Measurements from ENCODE around the gene MYBPC3. TPM values are rescaled to one million over a fixed set of nuclear protein-coding genes. Genes with fewer than 3 reads are reported as not detected.

Gene MYBPC3
- not detected for total RNA-seq
- not detected for polyA plus RNA-seq

GRCh38 chr11:47352556-47352955 lies at the start of gene MYBPC3:
Gene MYBPC3 (minus strand): TSS chr11:47352702. CDS start chr11:47352647, 55 bp downstream.
- no peaks in the 10 kb centered on the region for H3K36me3 Mint-ChIP-seq
- no peaks in the 10 kb centered on the region for H3K36me3 ChIP-seq (ENCODE audit: insufficient read depth, low read length)
- H3K4me1 Mint-ChIP-seq, result no peaks in the 10 kb centered on the region
- POLR2A ChIA-PET (ENCODE audit: partially characterized antibody), result no interaction called here
- H3K27me3 Mint-ChIP-seq, result no peaks in the 10 kb centered on the region
- H3K27ac Mint-ChIP-seq, result no peak within 1 kb of the TSS
- no peaks in the 10 kb centered on the region for H3K4me1 ChIP-seq (ENCODE audit: insufficient read depth, low read length)
- no peak within 1 kb of the TSS for H3K27ac ChIP-seq (ENCODE audit: low read depth, low read length)
- no peaks in the 10 kb centered on the region for H3K27me3 ChIP-seq (ENCODE audit: insufficient read depth, low read length)
- H3K4me3 Mint-ChIP-seq, result no peak within 1 kb of the TSS
- CTCF ChIA-PET (ENCODE audit: partially characterized antibody), result interaction anchor here (0.6 kb wide), 1 partner anchor 57 kb away, joined by 3 read pairs; no protein-coding TSS in a partner anchor
- DNase-seq, result no peak
- no peak within 1 kb of the TSS for H3K4me3 ChIP-seq (ENCODE audit: low read length in 2 of 2)
- no peaks in the 10 kb centered on the region for H3K9me3 Mint-ChIP-seq
- H3K9me3 ChIP-seq (ENCODE audit: control insufficient read depth in 1 of 2, low read length in 2 of 2), result no peaks in the 10 kb centered on the region
- intact Hi-C loops (cut with micrococcal nuclease), result no loop called here

DNA sequence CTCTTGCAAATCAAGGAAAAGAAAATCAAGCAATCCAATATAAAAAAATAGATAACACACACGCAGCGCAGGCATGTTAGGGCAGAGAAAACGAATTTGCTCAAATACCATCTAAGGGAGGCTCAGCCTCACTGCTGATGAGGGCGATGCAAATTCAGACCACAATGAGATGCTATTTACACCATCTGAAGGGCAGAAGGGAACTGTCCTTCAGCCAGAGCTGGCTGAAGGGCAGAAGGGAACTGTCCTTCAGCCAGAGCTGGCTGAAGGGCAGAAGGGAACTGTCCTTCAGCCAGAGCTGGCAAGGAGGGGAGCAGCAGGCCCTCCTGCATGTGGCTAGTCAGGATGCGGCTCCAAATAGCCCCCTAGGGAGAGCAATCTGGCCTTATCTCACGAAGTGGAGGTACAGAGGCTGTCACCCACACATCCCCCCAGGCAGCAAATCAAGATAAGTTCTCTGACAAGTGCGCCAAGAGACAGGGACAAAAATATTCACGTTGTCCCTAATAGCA lies 48.3 kb upstream of the MYBPC3 start:
- Histone ChIP-seq H3K27me3 (ENCODE audit: insufficient read depth, low read length) (no peaks in the 10 kb centered on the region), H3K9me3 (ENCODE audit: control insufficient read depth in 1 of 2, low read length in 2 of 2) (no peaks in the 10 kb centered on the region), H3K36me3 (ENCODE audit: insufficient read depth, low read length) (no peaks in the 10 kb centered on the region), H3K4me1 (ENCODE audit: insufficient read depth, low read length) (peaks cover 24% of the 10 kb centered on the region), H3K4me3 (ENCODE audit: low read length in 2 of 2) (peak overlapping the region in 1 of 2 donors; percentile 61), H3K27ac (ENCODE audit: low read depth, low read length) (peak overlapping the region; percentile 58)
- Mint-ChIP-seq H3K4me3 (peak overlapping the region; percentile 80 to 95 (median 84)), H3K4me1 (peaks cover 11 to 33% (median 21%) of the 10 kb centered on the region in 4 donors), H3K27ac (peak overlapping the region; percentile 69 to 94 (median 86)), H3K9me3 (peaks cover 0 to 1% (median 0%) of the 10 kb centered on the region in 8 donors), H3K27me3 (no peaks in the 10 kb centered on the region), H3K36me3 (no peaks in the 10 kb centered on the region)
- intact Hi-C loops (cut with micrococcal nuclease), result loop anchor here (2.0 kb wide), 1 partner anchor 26 kb away; no protein-coding TSS in a partner anchor
- POLR2A ChIA-PET (ENCODE audit: partially characterized antibody), result interaction anchor here (0.6 to 3.4 kb wide), 8 partner anchors 8 to 513 kb away, joined by 3 to 31 read pairs (median 11); partner anchors contain the start of genes DDB2, SLC39A13 and SPI1
- CTCF ChIA-PET (ENCODE audit: partially characterized antibody), result interaction anchor here (1.6 to 10.3 kb wide), 4 partner anchors 8 to 28 kb away, joined by 4 to 149 read pairs (median 14); partner anchors contain the start of gene SLC39A13
- no peak for DNase-seq

- Histone ChIP-seq H3K27ac (ENCODE audit: low read depth, low read length) (peak overlapping the region; percentile 62), H3K36me3 (ENCODE audit: insufficient read depth, low read length) (no peaks in the 10 kb centered on the region), H3K9me3 (ENCODE audit: control insufficient read depth in 1 of 2, low read length in 2 of 2) (no peaks in the 10 kb centered on the region), H3K4me3 (ENCODE audit: low read length in 2 of 2) (peak overlapping the region in 1 of 2 donors; percentile 61), H3K4me1 (ENCODE audit: insufficient read depth, low read length) (peaks cover 31% of the 10 kb centered on the region), H3K27me3 (ENCODE audit: insufficient read depth, low read length) (no peaks in the 10 kb centered on the region)
- Mint-ChIP-seq H3K36me3 (no peaks in the 10 kb centered on the region), H3K4me1 (peaks cover 12 to 40% (median 27%) of the 10 kb centered on the region in 4 donors), H3K27ac (peak overlapping the region; percentile 85 to 94 (median 88)), H3K4me3 (peak overlapping the region; percentile 80 to 95 (median 84)), H3K9me3 (peaks cover 0 to 1% (median 0%) of the 10 kb centered on the region in 8 donors), H3K27me3 (no peaks in the 10 kb centered on the region)
- CTCF ChIA-PET (ENCODE audit: partially characterized antibody), result interaction anchor here (1.4 to 10.3 kb wide), 6 partner anchors 9 to 27 kb away, joined by 3 to 149 read pairs (median 10); partner anchors contain the start of genes SLC39A13 and SPI1
- intact Hi-C loops (cut with micrococcal nuclease), result loop anchor here (2.0 kb wide), 1 partner anchor 25 kb away; no protein-coding TSS in a partner anchor
- peak in 4 of 5 donors; percentile 21 to 38 (median 26) for DNase-seq
- POLR2A ChIA-PET (ENCODE audit: partially characterized antibody), result interaction anchor here (0.6 to 3.4 kb wide), 9 partner anchors 8 to 514 kb away, joined by 3 to 31 read pairs (median 12); partner anchors contain the start of genes DDB2, PSMC3, SLC39A13 and SPI1
These were observed 47.6 kb upstream of the MYBPC3 start for GRCh38 chr11:47399860-47400767.

DNA sequence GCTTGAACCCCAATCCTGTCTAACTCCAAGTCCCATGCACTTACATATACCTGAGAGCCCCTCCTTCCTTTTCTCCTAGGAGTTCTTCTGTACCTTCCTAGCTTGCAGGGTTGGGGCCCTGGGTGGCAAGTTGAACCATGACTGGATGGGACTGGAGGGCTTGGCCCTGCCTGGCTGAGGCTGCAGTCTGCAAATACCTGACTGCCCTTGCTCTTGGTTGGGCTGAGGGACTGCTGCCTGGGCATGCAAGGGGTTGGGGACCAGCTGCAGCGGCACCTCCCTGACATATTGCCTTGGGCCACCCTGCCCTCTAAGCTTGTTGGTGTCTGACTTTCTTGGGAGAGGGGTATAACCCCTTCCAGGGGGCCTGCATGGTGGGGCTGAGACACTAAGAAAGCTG lies 46.0 kb upstream of the MYBPC3 start:
- Mint-ChIP-seq H3K27ac (peak overlapping the region; percentile 63 to 83 (median 75)), H3K4me1 (peaks cover 15 to 56% (median 37%) of the 10 kb centered on the region in 4 donors), H3K27me3 (no peaks in the 10 kb centered on the region), H3K4me3 (peak overlapping the region in 3 of 8 donors; percentile 46 to 81 (median 67)), H3K9me3 (peaks cover 0 to 1% (median 0%) of the 10 kb centered on the region in 8 donors), H3K36me3 (no peaks in the 10 kb centered on the region)
- Histone ChIP-seq H3K4me3 (ENCODE audit: low read length in 2 of 2) (no peak overlapping the region), H3K36me3 (ENCODE audit: insufficient read depth, low read length) (no peaks in the 10 kb centered on the region), H3K27me3 (ENCODE audit: insufficient read depth, low read length) (no peaks in the 10 kb centered on the region), H3K27ac (ENCODE audit: low read depth, low read length) (no peak overlapping the region), H3K9me3 (ENCODE audit: control insufficient read depth in 1 of 2, low read length in 2 of 2) (no peaks in the 10 kb centered on the region), H3K4me1 (ENCODE audit: insufficient read depth, low read length) (peaks cover 47% of the 10 kb centered on the region)
- ChIA-PET CTCF (ENCODE audit: partially characterized antibody) (interaction anchor here (1.4 to 10.3 kb wide), 5 partner anchors 10 to 25 kb away, joined by 3 to 149 read pairs (median 12); partner anchors contain the start of genes SLC39A13 and SPI1), POLR2A (ENCODE audit: partially characterized antibody) (interaction anchor here (2.6 to 3.4 kb wide), 4 partner anchors 9 to 28 kb away, joined by 12 to 31 read pairs (median 15); partner anchors contain the start of genes PSMC3 and SLC39A13)
- no peak for DNase-seq
- intact Hi-C loops (cut with micrococcal nuclease), result no loop called here

GRCh38 chr11:47398011-47398410 lies 45.5 kb upstream of the MYBPC3 start:
- no peaks in the 10 kb centered on the region for H3K27me3 Mint-ChIP-seq
- no peak overlapping the region for H3K4me3 ChIP-seq (ENCODE audit: low read length in 2 of 2)
- H3K27ac ChIP-seq (ENCODE audit: low read depth, low read length), result no peak overlapping the region
- no peaks in the 10 kb centered on the region for H3K27me3 ChIP-seq (ENCODE audit: insufficient read depth, low read length)
- peaks cover 16 to 60% (median 39%) of the 10 kb centered on the region in 4 donors for H3K4me1 Mint-ChIP-seq
- H3K9me3 Mint-ChIP-seq, result peaks cover 0 to 1% (median 0%) of the 10 kb centered on the region in 8 donors
- no peaks in the 10 kb centered on the region for H3K36me3 ChIP-seq (ENCODE audit: insufficient read depth, low read length)
- POLR2A ChIA-PET (ENCODE audit: partially characterized antibody), result interaction anchor here (2.6 to 3.4 kb wide), 3 partner anchors 9 to 28 kb away, joined by 12 to 31 read pairs (median 14); partner anchors contain the start of gene PSMC3
- DNase-seq, result no peak
- H3K4me3 Mint-ChIP-seq, result peak overlapping the region in 4 of 8 donors; percentile 6 to 67 (median 33)
- CTCF ChIA-PET (ENCODE audit: partially characterized antibody), result interaction anchor here (3.3 to 10.3 kb wide), 2 partner anchors 11 to 25 kb away, joined by 16 to 149 read pairs; partner anchors contain the start of gene SLC39A13
- H3K36me3 Mint-ChIP-seq, result no peaks in the 10 kb centered on the region
- no peaks in the 10 kb centered on the region for H3K9me3 ChIP-seq (ENCODE audit: control insufficient read depth in 1 of 2, low read length in 2 of 2)
- peaks cover 51% of the 10 kb centered on the region for H3K4me1 ChIP-seq (ENCODE audit: insufficient read depth, low read length)
- H3K27ac Mint-ChIP-seq, result peak overlapping the region; percentile 15 to 81 (median 65)
- intact Hi-C loops (cut with micrococcal nuclease), result no loop called here

- intact Hi-C loops (cut with micrococcal nuclease), result no loop called here
- peaks cover 57% of the 10 kb centered on the region for H3K4me1 ChIP-seq (ENCODE audit: insufficient read depth, low read length)
- no peaks in the 10 kb centered on the region for H3K27me3 Mint-ChIP-seq
- H3K27ac ChIP-seq (ENCODE audit: low read depth, low read length), result no peak overlapping the region
- H3K9me3 Mint-ChIP-seq, result peaks cover 0 to 3% (median 0%) of the 10 kb centered on the region in 8 donors
- no peak overlapping the region for H3K4me3 ChIP-seq (ENCODE audit: low read length in 2 of 2)
- H3K9me3 ChIP-seq (ENCODE audit: control insufficient read depth in 1 of 2, low read length in 2 of 2), result no peaks in the 10 kb centered on the region
- POLR2A ChIA-PET (ENCODE audit: partially characterized antibody), result interaction anchor here (1.0 to 2.1 kb wide), 2 partner anchors 11 to 181 kb away, joined by 3 to 13 read pairs; partner anchors contain the start of gene DDB2
- H3K36me3 Mint-ChIP-seq, result no peaks in the 10 kb centered on the region
- H3K27me3 ChIP-seq (ENCODE audit: insufficient read depth, low read length), result no peaks in the 10 kb centered on the region
- peaks cover 16 to 67% (median 42%) of the 10 kb centered on the region in 4 donors for H3K4me1 Mint-ChIP-seq
- no peak for DNase-seq
- peak overlapping the region in 3 of 8 donors; percentile 47 to 65 (median 48) for H3K4me3 Mint-ChIP-seq
- no peaks in the 10 kb centered on the region for H3K36me3 ChIP-seq (ENCODE audit: insufficient read depth, low read length)
- CTCF ChIA-PET (ENCODE audit: partially characterized antibody), result interaction anchor here (10.3 kb wide), 1 partner anchor 23 kb away, joined by 149 read pairs; no protein-coding TSS in a partner anchor
- H3K27ac Mint-ChIP-seq, result peak overlapping the region; percentile 42 to 92 (median 86)
These were observed 43.5 kb upstream of the MYBPC3 start for GRCh38 chr11:47396049-47396320.

Data from CD4-positive, alpha-beta memory T cell (primary cell).